RWPE2 (cell line): ENCODE measurements around the gene SOCS7.

Experiments used
- ATAC-seq: fragments of 200-7000 bp; cut with Tn5 transposase; 3 replicates; pipeline ENCODE4 v1.9.1; 2021; ENCODE audit warnings: low read depth
- DNase-seq: peaks from one replicate; pipeline ENCODE4 v3.0.0-alpha.2; 2020; ENCODE audit warnings: low spot score
- H3K27ac ChIP-seq: fragments of 450-650 bp; 2 replicates; pipeline ENCODE4 v1.5.1; 2017; ENCODE audit warnings: mild to moderate bottlenecking; ENCODE audit not compliant: poor library complexity, severe bottlenecking
- H3K27me3 ChIP-seq: fragments of 250-450 bp; sonication (Bioruptor Pico); 2 replicates; pipeline ENCODE4 v1.5.1; 2021; ENCODE audit warnings: mild to moderate bottlenecking, moderate library complexity; ENCODE audit not compliant: insufficient read depth, poor library complexity, severe bottlenecking
- H3K36me3 ChIP-seq: fragments of 250-450 bp; sonication (Bioruptor Pico); 2 replicates; pipeline ENCODE4 v1.5.1; 2020; ENCODE audit warnings: low read depth, mild to moderate bottlenecking, moderate library complexity
- H3K4me1 ChIP-seq: fragments of 250-450 bp; sonication (Bioruptor Pico); 2 replicates; pipeline ENCODE4 v1.5.1; 2021; ENCODE audit warnings: mild to moderate bottlenecking, moderate library complexity; ENCODE audit not compliant: insufficient read depth, poor library complexity, severe bottlenecking
- H3K4me3 ChIP-seq: fragments of 250-450 bp; sonication (Bioruptor Pico); 2 replicates; pipeline ENCODE4 v1.5.1; 2021; ENCODE audit warnings: mild to moderate bottlenecking, moderate library complexity; ENCODE audit not compliant: severe bottlenecking
- H3K9me3 ChIP-seq: fragments of 250-450 bp; sonication (Bioruptor Pico); 2 replicates; pipeline ENCODE4 v1.5.1; 2021; ENCODE audit warnings: mild to moderate bottlenecking, moderate library complexity; ENCODE audit not compliant: severe bottlenecking
- CTCF ChIP-seq: fragments of 450-650 bp; IDR thresholded peaks from one replicate; pipeline ENCODE4 v1.5.1; 2017; ENCODE audit warnings: mild to moderate bottlenecking, moderate library complexity; ENCODE audit not compliant: poor library complexity, severe bottlenecking

Gene SOCS7

GRCh38 chr17:38351412-38352222 is at the start of gene SOCS7:
Gene SOCS7 (plus strand): TSS chr17:38351844. CDS start chr17:38352053, 209 bp downstream.
- Histone ChIP-seq H3K4me3 (peak within 1 kb of the TSS; percentile 76), H3K36me3 (no peaks in the 10 kb centered on the region), H3K27ac (peak within 1 kb of the TSS; percentile 40), H3K27me3 (no peaks in the 10 kb centered on the region), H3K4me1 (no peaks in the 10 kb centered on the region), H3K9me3 (no peaks in the 10 kb centered on the region)
- TF ChIP-seq CTCF: no peak
- ATAC-seq (peak; percentile 76), DNase-seq (peak; percentile 88)

GRCh38 chr17:38315497-38315896 is 36.1 kb upstream of the SOCS7 start:
- TF ChIP-seq CTCF: no peak
- Histone ChIP-seq H3K36me3 (peaks cover 29% of the 10 kb centered on the region), H3K27ac (no peak overlapping the region), H3K27me3 (no peaks in the 10 kb centered on the region), H3K4me3 (no peak overlapping the region), H3K4me1 (no peaks in the 10 kb centered on the region), H3K9me3 (no peaks in the 10 kb centered on the region)
- ATAC-seq: no peak
- no peak for DNase-seq

GRCh38 chr17:38317081-38317480 is 34.6 kb upstream of the SOCS7 start:
- Histone ChIP-seq H3K4me1 (no peaks in the 10 kb centered on the region), H3K27me3 (no peaks in the 10 kb centered on the region), H3K36me3 (peaks cover 37% of the 10 kb centered on the region), H3K9me3 (no peaks in the 10 kb centered on the region), H3K4me3 (no peak overlapping the region), H3K27ac (no peak overlapping the region)
- DNase-seq: no peak
- no peak for TF ChIP-seq CTCF
- no peak for ATAC-seq

- H3K36me3 ChIP-seq: peaks cover 52% of the 10 kb centered on the region
- H3K4me3 ChIP-seq: no peak overlapping the region
- ATAC-seq (peak; percentile 27; the same call in 1 of the 3 replicates), DNase-seq (no peak)
- no peak overlapping the region for H3K27ac ChIP-seq
- TF ChIP-seq CTCF: no peak
- no peaks in the 10 kb centered on the region for H3K9me3 ChIP-seq
- no peaks in the 10 kb centered on the region for H3K27me3 ChIP-seq
- no peaks in the 10 kb centered on the region for H3K4me1 ChIP-seq
Observed at GRCh38 chr17:38320482-38320881, 31.2 kb upstream of the SOCS7 start.

GRCh38 chr17:38322156-38322779 is 29.4 kb upstream of the SOCS7 start:
- Histone ChIP-seq H3K4me3 (no peak overlapping the region), H3K9me3 (no peaks in the 10 kb centered on the region), H3K27ac (no peak overlapping the region), H3K27me3 (no peaks in the 10 kb centered on the region), H3K4me1 (no peaks in the 10 kb centered on the region), H3K36me3 (peaks cover 39% of the 10 kb centered on the region)
- DNase-seq (no peak), ATAC-seq (peak; percentile 69)
- peak; percentile 79 for TF ChIP-seq CTCF
